GM18517 (cell line): ENCODE results near the gene NDUFS6.
"Not testable (repeated sequence)": the region's sequence is repeated elsewhere in the genome, so short reads cannot be mapped to it uniquely, and the experiment has no call there.

Source experiments
- ATAC-seq: cut with Tn5 transposase; IDR thresholded peaks from one replicate; pipeline ENCODE4 v1.9.1; 2021; ENCODE audit warnings: mild to moderate bottlenecking, moderate library complexity; ENCODE audit not compliant: unreplicated experiment

Gene NDUFS6

DNA sequence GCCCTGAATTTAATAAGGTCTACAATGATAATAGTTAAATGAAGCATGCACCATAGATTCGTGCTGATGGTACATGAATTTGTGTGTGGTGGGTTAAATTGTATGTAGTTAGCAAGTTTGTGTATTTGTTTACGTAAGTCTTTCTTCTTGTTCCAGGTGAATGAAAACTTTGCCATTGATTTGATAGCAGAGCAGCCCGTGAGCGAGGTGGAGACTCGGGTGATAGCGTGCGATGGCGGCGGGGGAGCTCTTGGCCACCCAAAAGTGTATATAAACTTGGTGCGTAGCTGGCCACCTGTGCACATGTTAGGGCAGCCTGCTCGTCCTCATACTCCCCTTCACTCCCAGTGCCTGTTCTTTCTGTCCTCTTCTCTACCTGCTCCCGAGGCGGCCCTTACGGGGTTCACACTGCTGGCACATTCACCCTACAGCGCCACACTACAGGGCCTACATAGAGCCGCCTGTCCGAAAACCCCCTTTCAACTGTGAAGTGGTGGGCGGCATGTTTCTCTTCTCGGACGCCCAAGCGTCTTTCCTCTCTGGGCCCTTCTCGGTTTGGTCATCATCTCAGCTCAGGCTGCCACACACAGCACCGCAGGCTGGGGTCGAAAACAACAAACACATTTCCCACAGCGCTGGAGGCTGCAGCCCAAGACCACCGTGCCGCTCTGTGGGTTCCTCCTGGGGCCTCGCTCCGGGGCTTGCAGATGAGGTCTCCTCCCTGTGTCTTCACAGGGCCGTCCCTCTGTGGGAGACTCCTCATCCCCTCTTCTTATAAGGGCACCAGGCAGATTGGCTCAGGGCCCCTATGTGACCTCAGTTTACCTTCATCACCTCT is 13.2 kb downstream of the NDUFS6 start:
- no peak for ATAC-seq

DNA sequence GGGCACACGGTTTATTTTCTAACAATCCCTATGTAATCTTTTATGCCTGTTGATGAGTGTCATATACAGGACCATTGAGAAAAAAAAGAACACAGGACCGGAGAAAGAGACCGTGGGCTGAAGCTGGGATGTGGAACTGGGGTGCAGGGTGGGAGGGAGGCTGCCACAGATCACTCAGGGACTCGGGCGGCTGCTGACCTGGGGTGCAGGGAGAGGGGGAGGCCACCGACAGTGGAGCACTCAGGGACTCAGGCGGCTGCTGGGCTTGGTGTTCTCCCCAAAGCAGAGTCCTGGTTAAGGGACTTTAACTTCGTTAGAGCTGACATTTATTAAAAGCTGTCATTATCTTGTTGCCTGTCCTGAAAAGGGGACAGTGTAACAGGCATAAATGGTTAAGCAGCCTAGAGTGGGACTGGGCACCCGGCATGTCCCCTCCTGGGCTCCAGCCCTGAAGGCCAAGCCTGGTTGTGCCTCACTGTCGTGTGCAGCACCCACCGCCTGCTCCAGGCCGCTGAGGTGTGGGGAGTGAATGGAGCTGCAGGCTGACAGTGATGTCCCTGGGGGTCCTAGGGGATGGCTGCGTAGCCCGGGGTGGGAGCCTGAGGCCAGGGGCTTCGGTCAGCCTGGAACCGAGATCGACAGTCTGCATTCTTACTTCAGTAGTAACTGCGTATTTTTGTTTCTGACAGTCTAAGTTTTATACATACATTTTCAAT is 14.0 kb downstream of the NDUFS6 start:
- no peak for ATAC-seq

DNA sequence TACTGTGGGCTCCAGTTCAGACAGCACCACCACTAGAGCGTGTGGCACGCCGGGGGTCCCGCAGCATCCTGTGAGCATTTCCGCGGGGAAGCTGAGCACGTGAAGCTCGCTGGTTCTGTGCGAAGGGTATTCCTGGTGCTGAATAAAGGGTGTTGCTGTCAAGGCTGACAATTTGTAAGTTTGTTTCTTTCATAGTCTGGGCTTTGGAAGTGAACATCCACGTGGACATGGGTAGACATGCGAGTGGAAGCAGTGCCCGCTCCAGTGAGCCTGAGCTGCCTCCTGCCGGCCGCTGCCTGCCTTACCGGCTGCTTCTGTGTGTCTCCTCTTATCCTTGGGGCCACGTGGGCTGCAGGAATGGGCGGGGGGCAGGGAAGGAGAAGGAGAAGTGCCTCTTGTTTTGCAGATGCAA is 14.7 kb downstream of the NDUFS6 start:
- no peak for ATAC-seq

DNA sequence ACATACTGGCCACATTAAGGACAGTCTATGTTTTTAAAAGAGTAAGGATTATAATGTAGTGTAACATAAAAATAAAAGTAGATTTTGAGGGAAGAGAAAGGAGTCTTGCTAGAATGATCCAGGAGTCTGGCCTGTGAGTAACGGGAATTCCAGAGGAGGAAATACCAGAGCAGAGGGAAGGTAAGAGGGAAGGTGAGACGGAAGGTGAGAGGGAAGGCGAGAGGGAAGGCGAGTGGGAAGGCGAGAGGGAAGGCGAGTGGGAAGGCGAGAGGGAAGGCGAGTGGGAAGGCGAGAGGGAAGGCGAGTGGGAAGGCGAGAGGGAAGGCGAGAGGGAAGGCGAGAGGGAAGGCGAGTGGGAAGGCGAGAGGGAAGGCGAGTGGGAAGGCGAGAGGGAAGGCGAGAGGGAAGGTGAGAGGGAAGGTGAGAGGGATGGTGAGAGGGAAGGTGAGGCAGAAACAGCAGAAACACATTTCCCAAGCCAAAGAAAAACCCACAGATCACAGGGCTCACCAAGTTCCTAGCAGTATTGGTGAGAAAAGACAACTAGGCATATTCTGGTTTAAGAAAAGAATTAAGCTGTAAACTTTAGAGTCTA is 15.4 kb downstream of the NDUFS6 start:
- not testable (repeated sequence) for ATAC-seq

DNA sequence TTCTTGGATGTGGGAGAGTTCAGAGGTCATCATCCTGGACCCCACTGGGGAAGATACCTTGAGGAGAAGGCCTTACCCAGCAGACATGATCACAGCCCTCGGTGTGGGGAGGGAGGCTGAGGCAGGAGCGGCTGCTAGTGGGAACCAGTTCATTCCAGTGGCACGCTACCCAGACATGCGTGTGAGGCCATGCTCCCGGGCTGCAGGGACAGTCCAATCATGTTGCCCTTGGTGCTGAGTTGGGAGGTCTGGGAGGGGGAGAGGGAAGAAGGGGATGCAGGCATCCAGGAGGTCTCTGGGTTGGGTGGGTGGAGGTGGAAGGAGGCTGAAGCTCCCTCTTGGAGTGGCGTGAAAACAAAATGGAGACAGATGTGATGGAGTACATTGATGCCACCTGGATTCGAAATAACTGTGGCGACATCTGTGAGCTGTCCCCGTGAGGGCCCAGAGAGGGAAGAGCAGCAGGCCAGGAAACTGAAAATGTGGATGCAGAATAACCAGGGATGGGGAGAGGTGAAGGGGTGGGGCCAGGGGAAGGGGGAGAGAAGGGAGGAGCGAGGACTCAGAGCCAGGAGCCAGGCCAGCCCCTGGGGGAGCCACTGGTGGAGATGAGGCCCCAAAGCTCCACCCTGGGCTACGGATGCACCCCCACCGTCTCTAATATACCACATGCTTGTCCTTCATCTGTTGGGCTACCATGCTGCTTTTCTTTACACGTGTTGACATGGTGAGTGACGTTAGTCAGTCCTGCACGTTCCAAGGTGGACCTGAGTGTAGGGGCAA is 16.2 kb downstream of the NDUFS6 start:
- no peak for ATAC-seq

DNA sequence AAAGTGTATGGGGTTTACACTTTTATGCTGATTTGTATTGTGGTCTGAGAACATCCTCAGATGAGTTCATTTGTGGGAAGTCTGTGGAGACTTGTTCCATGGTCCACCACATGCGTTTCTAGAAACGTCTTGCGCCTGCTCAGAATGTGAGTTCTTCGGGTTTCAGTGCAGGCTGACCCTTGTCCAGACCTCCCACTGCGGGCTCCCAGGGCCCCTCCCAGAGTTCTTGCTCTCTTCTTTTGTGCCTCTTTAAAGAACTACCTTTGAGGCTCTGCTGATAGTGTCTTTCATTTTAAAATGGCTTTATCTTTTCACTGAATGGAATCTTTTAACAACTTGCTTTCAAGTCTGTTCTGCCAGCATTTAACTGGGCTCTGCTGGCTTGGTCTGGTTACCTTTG is 17.6 kb downstream of the NDUFS6 start:
- no peak for ATAC-seq

DNA sequence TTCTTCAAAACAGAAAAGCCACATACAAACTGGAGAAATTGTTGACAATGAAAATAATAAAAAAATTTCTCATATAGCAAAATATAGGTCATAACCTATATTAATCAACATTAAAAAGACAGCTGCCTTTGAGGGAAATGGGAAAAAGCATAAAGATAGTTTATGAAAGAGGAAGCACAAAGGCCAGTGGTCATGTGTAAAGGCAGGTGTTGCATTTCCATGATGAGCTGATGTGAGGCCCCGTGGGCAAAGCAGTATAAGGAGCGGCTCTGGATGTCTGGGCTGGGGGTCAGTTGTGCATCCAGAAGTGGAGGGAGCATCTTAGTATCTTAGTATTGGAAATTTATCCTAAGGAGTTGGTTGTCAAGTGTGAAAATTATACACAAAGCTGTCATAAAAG is 18.3 kb downstream of the NDUFS6 start:
- no peak for ATAC-seq

DNA sequence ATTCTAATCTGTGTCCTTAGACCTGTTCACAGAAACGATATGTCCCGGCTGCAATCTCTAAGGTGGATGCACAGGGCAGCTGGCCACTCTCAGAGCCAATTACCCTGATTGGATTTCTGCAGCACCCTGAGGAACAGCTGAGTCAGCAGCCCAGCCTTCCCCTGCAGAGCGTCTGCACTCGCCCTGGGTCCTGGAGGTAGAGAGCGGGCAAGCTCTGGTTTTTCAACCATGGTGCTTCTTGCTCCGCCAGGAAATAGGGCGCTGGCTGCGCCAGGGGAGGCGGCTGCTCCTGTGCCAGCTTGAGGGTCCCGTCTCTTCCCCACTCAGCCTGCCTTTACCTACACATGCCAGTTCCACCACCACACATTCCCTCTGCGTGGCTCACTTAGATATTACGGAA is 19.2 kb downstream of the NDUFS6 start:
- no peak for ATAC-seq

DNA sequence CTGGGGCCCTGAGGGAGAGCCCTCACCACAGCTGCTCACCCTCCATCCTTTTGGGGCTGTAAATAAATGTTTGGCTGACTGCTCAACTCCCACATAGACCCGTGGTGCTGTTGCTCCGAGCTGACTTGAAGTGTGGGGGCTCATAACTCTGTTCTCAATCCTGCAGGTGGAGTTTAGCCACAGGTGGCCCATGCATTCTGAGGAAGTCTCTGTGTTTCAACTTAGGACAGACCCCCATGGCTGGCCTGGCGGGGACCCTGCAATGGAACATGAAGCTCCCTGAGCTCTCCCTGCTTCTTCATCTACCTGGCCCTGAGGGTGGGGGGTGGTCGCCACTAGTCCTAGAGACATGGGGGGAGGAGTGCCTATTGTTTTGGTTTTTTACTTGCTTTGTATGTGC is 19.7 kb downstream of the NDUFS6 start:
- no peak for ATAC-seq

DNA sequence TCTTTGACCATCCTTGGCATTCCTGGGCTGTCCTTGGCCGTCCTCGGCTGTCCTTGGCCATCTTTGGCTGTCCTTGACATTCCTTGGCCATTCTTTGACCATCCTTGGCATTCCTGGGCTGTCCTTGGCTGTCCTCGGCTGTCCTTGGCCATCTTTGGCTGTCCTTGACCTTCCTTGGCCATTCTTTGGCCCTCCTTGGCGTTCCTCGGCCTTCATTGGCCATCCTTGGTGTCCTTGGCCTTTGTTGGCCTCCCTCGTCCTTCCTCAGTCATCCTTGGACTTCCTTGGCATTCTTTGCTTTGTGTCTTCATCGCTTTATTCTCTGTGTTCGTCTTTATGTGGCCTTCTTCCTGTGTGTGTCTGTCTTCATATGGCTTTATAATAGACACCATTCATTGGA is 20.7 kb downstream of the NDUFS6 start:
- ATAC-seq: no peak

DNA sequence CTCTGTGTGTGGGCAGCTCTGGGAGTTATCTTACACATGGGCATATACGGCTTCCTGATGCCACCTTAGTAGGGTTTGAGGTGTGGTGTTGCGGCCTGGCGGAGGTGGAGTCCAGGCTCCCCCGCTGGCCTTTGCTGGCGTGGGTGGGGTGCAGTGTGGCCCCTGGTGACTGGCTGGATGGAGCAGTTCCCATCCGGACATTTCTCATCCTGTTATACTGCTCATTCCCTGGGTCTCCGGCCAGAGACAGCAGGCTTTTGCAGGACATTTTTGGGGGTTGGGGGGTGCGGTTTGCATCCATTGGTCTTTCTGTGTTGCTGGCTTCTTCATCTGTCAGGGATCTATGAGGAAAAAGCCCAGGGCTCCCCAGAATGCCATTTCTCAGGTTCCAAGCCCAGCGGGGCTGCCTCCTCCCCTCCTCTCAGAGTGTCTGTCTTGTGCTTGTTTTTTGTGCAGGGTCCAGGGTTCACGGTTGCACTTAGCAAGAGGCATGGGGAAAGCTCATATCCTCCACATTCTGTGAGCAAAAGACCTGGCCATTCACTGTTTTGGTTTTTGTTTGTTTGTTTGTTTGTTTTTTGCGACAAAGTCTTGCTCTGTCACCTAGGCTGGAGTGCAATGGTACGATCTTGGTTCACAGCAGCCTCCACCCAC is 22.3 kb downstream of the NDUFS6 start:
- ATAC-seq: no peak

DNA sequence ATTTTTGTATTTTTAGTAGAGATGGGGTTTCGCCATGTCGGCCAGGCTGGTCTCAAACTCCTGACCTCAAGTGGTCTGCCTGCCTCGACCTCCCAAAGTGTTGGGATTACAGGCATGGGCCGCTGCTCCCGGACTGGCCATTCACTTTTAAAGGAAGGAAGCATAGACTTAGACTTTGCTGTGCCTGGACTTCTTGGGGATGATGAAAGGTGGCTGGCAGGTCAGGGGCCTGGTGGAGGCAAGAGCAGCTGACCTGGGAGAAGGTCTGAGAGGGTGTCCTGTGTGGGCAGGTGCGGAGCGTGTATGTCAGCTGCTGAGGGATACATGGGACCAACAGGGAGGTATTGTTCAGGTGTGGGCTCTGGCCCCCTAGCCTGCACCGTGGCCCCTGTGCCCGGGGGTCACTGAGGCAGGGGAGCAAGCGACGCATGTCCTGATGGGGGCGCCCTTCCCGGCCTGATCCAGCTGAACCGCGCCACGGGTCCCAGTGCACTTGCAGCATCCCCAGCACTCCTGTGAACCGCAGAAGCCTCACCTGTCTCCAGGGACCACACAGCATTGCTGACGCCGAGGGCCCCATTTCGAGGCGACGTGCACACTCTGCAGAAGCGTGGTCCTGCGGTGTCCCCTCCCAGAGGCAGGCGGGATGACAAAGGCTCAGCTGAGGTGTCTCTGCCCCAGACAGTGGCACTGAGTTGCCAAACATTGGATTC is 23.1 kb downstream of the NDUFS6 start:
- no peak for ATAC-seq

DNA sequence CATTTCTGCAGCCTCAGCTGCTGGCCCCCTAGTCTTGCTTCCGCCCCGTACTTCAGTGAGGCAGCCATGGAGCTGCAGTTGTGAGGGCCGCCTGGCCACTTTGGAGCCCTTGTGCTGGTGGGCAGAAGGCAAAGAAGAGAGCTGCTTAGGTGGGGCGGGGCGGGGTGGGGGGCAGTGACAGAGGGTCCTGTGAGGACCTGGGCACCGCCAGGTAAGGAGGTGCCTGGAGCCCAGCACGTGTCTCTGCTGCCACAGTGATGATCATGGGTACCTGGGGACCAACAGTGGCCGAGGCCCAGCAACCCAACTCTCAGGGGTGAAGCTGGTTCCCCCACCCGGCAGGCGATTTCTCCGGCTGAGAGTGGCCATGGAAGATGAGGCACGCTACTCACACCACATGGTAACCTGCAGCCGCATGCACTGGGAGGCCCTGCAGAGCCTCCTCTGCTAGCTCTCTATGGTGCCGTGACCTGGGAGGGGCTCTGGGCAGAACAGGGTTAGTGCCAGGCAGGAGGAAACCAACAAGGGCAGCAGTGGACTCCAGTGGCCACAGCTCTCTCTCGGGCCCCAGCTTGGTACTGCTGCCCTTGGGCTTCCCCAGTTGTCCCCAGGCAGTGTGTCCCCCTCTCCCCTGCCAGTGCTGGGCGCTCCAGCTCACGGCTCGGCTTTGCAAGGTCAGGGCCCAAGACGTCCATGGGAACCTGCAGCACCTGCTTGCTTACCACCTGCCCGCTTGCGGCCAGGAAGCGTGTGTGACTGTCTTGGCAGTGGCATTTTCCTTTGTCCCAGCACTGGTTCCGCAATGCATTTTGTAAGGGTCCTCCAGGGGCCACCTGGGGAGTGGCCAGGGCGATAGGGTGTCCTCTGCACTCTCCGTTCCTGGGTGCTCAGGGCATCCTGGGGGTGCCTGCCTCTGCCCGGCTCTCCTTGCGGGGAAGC is 24.0 kb downstream of the NDUFS6 start:
- ATAC-seq: no peak

DNA sequence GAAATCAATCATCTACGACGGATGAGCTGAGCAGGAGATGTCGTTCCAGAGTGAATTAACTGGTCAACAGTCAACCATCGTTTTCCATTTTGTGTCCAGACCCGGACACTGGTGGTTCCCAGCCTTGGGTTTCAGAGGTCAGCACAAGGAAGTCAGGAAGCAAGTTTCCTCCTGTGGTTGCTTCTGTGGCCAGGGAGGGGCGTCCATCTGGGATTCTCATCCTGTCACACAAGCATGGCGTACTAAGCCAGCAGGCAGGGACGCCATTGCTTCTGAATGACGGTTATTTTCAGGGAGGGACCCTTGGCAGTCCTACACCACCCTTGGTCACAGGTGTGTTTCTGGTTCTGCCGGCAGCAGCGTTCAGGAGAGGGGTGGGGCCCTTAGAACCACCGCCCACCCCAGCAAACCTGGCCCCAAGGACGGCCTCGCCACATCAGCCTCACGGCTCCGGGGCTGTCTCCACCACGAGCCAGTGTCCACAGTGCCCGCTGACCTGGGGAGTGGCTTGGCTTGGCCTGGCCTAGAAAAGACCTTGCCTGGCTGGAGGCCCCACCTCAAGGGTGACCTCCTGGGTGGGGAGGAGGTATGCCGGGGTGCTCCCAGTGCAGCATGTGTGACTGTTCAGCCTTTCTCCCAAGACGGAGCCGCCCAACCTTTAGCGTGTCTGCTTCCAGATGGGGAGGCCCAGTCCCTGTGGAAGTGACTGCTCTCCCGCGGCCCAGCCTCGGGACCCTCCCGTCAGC is 25.2 kb downstream of the NDUFS6 start:
- no peak for ATAC-seq

DNA sequence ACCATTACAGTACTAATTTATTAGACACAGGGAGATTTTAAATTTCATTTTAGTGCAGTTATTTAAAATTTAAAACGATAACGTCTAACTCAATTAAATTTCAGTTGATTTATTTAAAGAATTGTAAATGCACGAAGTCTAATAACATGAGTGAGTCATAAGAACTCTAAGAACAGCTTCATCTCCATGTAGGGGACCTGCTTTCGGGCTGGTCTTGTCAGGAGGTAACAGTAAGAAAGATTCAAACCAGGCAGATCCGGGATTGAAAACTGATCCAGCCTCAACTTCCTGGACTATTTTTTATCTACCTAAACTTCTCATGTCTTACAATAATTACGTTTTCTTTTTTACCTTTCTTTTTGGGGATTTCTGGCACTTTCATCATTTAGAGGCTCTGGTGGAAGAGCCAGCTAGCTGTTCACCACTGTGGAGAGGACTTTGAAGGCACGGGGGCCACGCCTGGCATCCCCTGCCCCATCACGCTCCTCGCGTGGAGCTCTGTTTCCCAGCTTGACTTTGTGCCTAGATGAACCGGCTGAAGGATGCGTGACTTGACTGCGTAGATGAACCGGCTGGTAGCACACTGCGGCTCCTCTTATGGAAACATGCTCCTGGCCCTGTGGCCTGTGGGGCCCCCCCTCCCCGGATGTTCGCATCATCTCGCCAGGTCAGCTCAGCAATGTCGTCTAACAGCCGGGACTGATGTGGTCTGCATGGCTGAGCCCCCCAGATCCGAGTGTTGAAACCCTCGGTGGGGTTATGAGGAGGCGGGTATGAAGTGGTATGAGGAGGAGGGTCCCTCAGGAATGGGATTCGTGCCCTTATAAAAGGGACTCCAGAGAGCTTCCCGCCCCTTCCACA is 26.0 kb downstream of the NDUFS6 start:
- peak; percentile 20 for ATAC-seq

DNA sequence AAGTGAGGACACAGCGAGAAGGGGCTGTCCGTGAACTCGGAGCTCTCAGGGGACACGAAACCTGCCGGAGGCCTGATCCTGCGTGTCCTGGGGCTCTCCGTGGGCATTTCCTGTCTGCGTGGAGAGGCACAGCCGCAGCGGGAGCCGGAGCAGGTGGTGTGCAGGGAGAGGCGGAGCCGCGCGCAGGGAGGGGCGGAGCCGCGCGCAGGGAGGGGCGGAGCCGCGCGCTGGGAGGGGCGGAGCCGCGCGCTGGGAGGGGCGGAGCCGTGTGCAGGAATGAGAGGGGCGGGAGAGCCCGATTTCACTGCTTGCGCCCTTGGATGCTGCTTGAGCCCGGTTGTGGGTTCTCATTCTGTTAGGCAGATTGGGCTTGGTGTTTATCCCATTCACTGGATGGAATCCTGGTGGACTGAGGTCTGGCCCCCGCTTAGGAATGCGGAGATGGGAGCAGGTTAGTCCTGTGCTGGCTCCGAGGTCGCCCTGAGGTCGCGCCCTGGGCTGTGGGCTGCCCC is 26.7 kb downstream of the NDUFS6 start:
- ATAC-seq: peak; percentile 82

DNA sequence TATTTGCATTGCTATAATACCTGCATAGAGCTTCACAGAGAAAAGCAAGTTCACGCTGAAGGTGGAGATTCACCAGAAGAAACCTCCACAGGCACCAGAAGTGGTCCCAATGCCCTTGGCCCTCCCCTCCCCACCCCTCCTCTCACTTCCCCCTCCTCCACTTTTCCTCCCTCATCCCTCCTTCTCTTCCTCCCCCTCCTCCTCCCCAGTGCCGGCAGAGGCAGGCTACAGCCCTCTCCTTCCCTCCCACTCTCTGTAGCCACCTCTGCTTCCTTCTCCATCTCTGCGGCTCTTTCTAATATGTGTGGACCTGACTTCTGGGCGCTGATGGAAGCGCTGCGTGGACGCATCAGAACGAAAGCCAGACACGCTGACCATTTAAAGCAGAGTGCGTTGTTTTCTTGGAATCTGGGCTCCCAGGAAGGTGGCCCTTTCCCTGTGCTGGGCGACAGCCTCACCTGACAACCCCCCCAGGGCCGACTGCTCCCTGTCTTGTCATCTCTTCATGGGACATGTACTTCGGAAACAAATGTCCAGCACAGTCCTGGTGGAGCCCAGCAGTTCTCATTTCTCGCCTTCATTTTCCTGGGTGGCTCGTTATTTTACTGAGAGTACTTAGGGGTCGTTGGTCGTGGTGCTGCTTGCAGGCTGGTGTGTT is 29.5 kb downstream of the NDUFS6 start:
- ATAC-seq: no peak
